Measurements from ENCODE around the gene ZC3H12D. TPM values are rescaled to one million over a fixed set of nuclear protein-coding genes. Genes with fewer than 3 reads are reported as not detected.

Gene ZC3H12D
- total RNA-seq, 3 donors from 2014 or later (not counting 1 experiment from before 2014, with no cell fraction given), result 0.49 to 7.7 (median 4.1) TPM

DNA sequence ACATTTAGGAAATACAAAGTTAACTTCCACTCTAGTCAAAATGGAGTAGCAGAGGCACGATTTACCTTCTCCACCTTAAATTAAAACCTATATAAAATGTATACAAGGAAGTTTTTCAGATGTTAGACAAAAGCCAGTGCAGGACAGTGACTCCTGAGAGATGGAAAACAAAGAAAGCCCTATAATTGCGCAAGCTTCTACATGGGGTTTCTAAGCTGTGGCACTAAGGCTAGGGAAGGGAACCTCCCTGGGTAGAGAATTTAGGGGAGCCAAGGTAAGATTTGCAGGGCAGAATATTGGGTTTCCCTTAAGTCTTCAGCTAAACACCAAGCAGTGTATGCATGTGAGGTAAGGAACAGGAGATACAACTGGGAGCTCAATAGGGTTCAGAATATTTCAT is 18.5 kb upstream of the ZC3H12D start:
- intact Hi-C loops (cut with micrococcal nuclease), result no loop called here
- H3K4me1 ChIP-seq (ENCODE audit: control insufficient read depth, insufficient read depth, low read length), result no peaks in the 10 kb centered on the region
- no peak overlapping the region for H3K4me3 ChIP-seq (ENCODE audit: low read length)
- Mint-ChIP-seq H3K9me3 (no peaks in the 10 kb centered on the region), H3K27me3 (ENCODE audit: low read depth in 2 of 2) (no peaks in the 10 kb centered on the region), H3K4me3 (no peak overlapping the region), H3K36me3 (peaks cover 8% of the 10 kb centered on the region), H3K27ac (peak overlapping the region in 1 of 2 donors; percentile 60), H3K4me1 (peaks cover 0 to 4% of the 10 kb centered on the region in 2 donors)
- 100% methylated on average over 1 of the region's 2 CpGs for WGBS (ENCODE audit: insufficient coverage)
- TF ChIP-seq, protein P1, sequence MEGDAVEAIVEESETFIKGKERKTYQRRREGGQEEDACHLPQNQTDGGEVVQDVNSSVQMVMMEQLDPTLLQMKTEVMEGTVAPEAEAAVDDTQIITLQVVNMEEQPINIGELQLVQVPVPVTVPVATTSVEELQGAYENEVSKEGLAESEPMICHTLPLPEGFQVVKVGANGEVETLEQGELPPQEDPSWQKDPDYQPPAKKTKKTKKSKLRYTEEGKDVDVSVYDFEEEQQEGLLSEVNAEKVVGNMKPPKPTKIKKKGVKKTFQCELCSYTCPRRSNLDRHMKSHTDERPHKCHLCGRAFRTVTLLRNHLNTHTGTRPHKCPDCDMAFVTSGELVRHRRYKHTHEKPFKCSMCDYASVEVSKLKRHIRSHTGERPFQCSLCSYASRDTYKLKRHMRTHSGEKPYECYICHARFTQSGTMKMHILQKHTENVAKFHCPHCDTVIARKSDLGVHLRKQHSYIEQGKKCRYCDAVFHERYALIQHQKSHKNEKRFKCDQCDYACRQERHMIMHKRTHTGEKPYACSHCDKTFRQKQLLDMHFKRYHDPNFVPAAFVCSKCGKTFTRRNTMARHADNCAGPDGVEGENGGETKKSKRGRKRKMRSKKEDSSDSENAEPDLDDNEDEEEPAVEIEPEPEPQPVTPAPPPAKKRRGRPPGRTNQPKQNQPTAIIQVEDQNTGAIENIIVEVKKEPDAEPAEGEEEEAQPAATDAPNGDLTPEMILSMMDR (IDR thresholded peaks at IDR 0.05), result no peak
- peaks cover 17% of the 10 kb centered on the region for H3K36me3 ChIP-seq (ENCODE audit: control insufficient read depth, insufficient read depth, low read length)
- ATAC-seq (no peak), DNase-seq (no peak)
- H3K27ac ChIP-seq (ENCODE audit: low read length), result no peak overlapping the region
- no peaks in the 10 kb centered on the region for H3K27me3 ChIP-seq (ENCODE audit: control insufficient read depth, insufficient read depth, low read length)
- H3K9me3 ChIP-seq (ENCODE audit: control insufficient read depth, insufficient read depth, low read length), result no peaks in the 10 kb centered on the region

DNA sequence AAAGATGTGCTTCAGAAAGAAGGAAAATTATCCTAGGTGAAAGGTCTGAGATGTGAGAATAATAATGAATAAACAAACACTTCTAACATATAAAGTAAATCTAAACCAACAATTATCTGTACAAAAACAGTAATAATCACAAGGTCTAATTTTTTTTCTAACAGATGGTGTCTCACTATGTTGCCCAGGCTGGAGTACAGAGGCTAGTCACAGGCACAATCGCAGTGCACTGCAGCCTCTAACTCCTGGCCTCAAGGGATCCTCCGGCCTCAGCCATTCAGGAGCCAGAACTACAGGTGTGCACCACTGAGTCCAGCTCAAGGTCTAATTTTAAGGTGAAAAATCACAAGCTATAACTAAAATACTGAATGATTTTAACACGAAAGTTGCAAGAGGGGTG is 17.0 kb upstream of the ZC3H12D start:
- no peak overlapping the region for H3K4me3 ChIP-seq (ENCODE audit: low read length)
- intact Hi-C loops (cut with micrococcal nuclease), result no loop called here
- peaks cover 15% of the 10 kb centered on the region for H3K36me3 ChIP-seq (ENCODE audit: control insufficient read depth, insufficient read depth, low read length)
- no peak overlapping the region for H3K4me3 Mint-ChIP-seq
- no peak for ATAC-seq
- DNase-seq, result no peak
- 96% methylated on average over 2 of the region's 3 CpGs for WGBS (ENCODE audit: insufficient coverage)
- H3K36me3 Mint-ChIP-seq, result peaks cover 8% of the 10 kb centered on the region
- no peak overlapping the region for H3K27ac ChIP-seq (ENCODE audit: low read length)
- TF ChIP-seq, protein P1 (IDR thresholded peaks at IDR 0.05), result no peak
- H3K4me1 Mint-ChIP-seq, result no peaks in the 10 kb centered on the region
- no peaks in the 10 kb centered on the region for H3K4me1 ChIP-seq (ENCODE audit: control insufficient read depth, insufficient read depth, low read length)
- H3K9me3 ChIP-seq (ENCODE audit: control insufficient read depth, insufficient read depth, low read length), result no peaks in the 10 kb centered on the region
- H3K27me3 Mint-ChIP-seq (ENCODE audit: low read depth in 2 of 2), result no peaks in the 10 kb centered on the region
- H3K27me3 ChIP-seq (ENCODE audit: control insufficient read depth, insufficient read depth, low read length), result no peaks in the 10 kb centered on the region
- no peak overlapping the region for H3K27ac Mint-ChIP-seq
- no peaks in the 10 kb centered on the region for H3K9me3 Mint-ChIP-seq

DNA sequence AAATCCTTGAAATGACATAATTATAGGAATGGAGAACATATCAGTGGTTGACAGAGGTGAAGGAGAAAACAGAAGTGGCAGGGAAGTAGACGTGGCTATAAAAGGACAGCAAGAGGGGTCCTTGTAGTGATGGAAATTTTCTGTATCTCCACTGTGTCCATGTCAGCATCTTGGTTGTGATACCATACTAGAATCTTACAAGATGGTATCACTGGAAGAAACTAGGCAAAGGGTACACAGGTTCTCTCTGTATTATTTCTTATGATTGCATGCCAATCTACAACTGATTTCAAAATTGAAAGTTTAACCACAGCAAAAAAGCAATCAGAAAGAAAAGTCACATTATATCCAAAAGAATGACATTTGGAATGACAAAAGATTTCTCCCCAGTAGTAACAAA is 16.4 kb upstream of the ZC3H12D start:
- TF ChIP-seq, protein P1 (IDR thresholded peaks at IDR 0.05), result no peak
- peaks cover 15% of the 10 kb centered on the region for H3K36me3 ChIP-seq (ENCODE audit: control insufficient read depth, insufficient read depth, low read length)
- no peak overlapping the region for H3K27ac ChIP-seq (ENCODE audit: low read length)
- no peaks in the 10 kb centered on the region for H3K4me1 ChIP-seq (ENCODE audit: control insufficient read depth, insufficient read depth, low read length)
- H3K27me3 ChIP-seq (ENCODE audit: control insufficient read depth, insufficient read depth, low read length), result no peaks in the 10 kb centered on the region
- H3K27ac Mint-ChIP-seq, result no peak overlapping the region
- no peaks in the 10 kb centered on the region for H3K9me3 ChIP-seq (ENCODE audit: control insufficient read depth, insufficient read depth, low read length)
- DNase-seq (no peak), ATAC-seq (no peak)
- 100% methylated on average over 1 of the region's 1 CpG for WGBS (ENCODE audit: insufficient coverage)
- no peaks in the 10 kb centered on the region for H3K4me1 Mint-ChIP-seq
- peaks cover 8% of the 10 kb centered on the region for H3K36me3 Mint-ChIP-seq
- no peaks in the 10 kb centered on the region for H3K9me3 Mint-ChIP-seq
- intact Hi-C loops (cut with micrococcal nuclease), result no loop called here
- H3K27me3 Mint-ChIP-seq (ENCODE audit: low read depth in 2 of 2), result no peaks in the 10 kb centered on the region
- H3K4me3 ChIP-seq (ENCODE audit: low read length), result no peak overlapping the region
- H3K4me3 Mint-ChIP-seq, result no peak overlapping the region

DNA sequence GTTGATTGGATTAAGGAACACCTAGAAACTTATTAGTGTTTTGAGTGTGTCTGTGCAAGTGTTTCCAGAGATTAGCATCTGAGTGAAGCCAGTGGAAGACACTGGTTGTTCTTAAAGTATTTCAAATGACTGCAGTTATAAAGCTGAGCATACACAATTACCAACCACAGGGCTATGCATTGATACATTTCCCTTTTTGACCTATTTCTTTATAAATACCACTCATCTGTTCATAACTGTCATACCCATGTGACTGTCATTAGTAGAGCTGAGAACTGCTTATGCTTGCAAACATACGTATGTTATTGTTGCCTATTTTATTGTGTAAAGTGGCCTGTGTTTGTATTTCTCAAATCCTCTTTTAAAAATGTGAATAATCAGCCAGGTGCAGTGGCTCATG is 15.3 kb upstream of the ZC3H12D start:
- Histone ChIP-seq H3K4me1 (ENCODE audit: control insufficient read depth, insufficient read depth, low read length) (no peaks in the 10 kb centered on the region), H3K9me3 (ENCODE audit: control insufficient read depth, insufficient read depth, low read length) (no peaks in the 10 kb centered on the region), H3K27me3 (ENCODE audit: control insufficient read depth, insufficient read depth, low read length) (no peaks in the 10 kb centered on the region), H3K36me3 (ENCODE audit: control insufficient read depth, insufficient read depth, low read length) (peaks cover 11% of the 10 kb centered on the region), H3K4me3 (ENCODE audit: low read length) (no peak overlapping the region), H3K27ac (ENCODE audit: low read length) (no peak overlapping the region)
- Mint-ChIP-seq H3K4me3 (no peak overlapping the region), H3K4me1 (no peaks in the 10 kb centered on the region), H3K27me3 (ENCODE audit: low read depth in 2 of 2) (no peaks in the 10 kb centered on the region), H3K36me3 (peaks cover under 1% of the 10 kb centered on the region), H3K9me3 (no peaks in the 10 kb centered on the region), H3K27ac (no peak overlapping the region)
- TF ChIP-seq, protein P1 (IDR thresholded peaks at IDR 0.05), result no peak
- intact Hi-C loops (cut with micrococcal nuclease), result no loop called here
- ATAC-seq (no peak), DNase-seq (no peak)
- 89% methylated on average over 1 of the region's 1 CpG for WGBS (ENCODE audit: insufficient coverage)
